Lower lobe of right lung (tissue), 2 donors: Measurements from ENCODE around the gene PLCD3. TPM values are rescaled to one million over a fixed set of nuclear protein-coding genes. Genes with fewer than 3 reads are reported as not detected.
"Not testable (repeated sequence)": the region's sequence is repeated elsewhere in the genome, so short reads cannot be mapped to it uniquely, and the experiment has no call there.

Source experiments
- ATAC-seq, 2 donors: fragments of 200-7000 bp; cut with Tn5 transposase; one replicate each; pipeline ENCODE4 v1.9.1; 2020 to 2022; ENCODE audit warnings: mild to moderate bottlenecking in 2 of 2, moderate library complexity in 2 of 2
- DNase-seq: peaks from one replicate; pipeline ENCODE4 v3.0.0-alpha.2; 2020
- H3K27ac ChIP-seq: fragments of 200-600 bp; one replicate; pipeline ENCODE4 v1.8.0; 2022
- H3K27me3 ChIP-seq: fragments of 200-600 bp; one replicate; pipeline ENCODE4 v1.8.0; 2022; ENCODE audit warnings: low read depth
- H3K36me3 ChIP-seq: fragments of 200-600 bp; one replicate; pipeline ENCODE4 v1.8.0; 2022; ENCODE audit warnings: mild to moderate bottlenecking
- H3K4me1 ChIP-seq: fragments of 200-600 bp; one replicate; pipeline ENCODE4 v1.8.0; 2022
- H3K4me3 ChIP-seq: fragments of 200-600 bp; one replicate; pipeline ENCODE4 v1.8.0; 2022; ENCODE audit warnings: mild to moderate bottlenecking
- H3K9me3 ChIP-seq: fragments of 200-600 bp; one replicate; pipeline ENCODE4 v1.8.0; 2022
- CTCF ChIP-seq: fragments of 200-600 bp; IDR thresholded peaks from one replicate; pipeline ENCODE4 v1.8.0; 2022; ENCODE audit warnings: antibody characterized with exemption, mild to moderate bottlenecking
- intact Hi-C: fragments of 100-400 bp; cut with DNase I; formaldehyde crosslinking; loops from one replicate; pipeline ENCODE4 v1.11.0; 2022
- total RNA-seq: library from RNA; stranded (reverse); fragmentation: NEBNext Ultra II Directional; extraction: Animal tissue kit (Norgen Biotek cat#: 25700); gene quantifications from one replicate; pipeline ENCODE4 v1.2.1, GENCODE V29; 2021
- donor health status: DM: no; HTN: yes; CAD: no; lungs with severe emphysema.

PLCD3 gene
- total RNA-seq, 1 donor from 2014 or later = 38.3 TPM

- no peak for TF ChIP-seq CTCF
- Histone ChIP-seq H3K27me3 (no peaks in the 10 kb centered on the region), H3K36me3 (no peaks in the 10 kb centered on the region), H3K4me3 (no peak overlapping the region), H3K9me3 (no peaks in the 10 kb centered on the region), H3K4me1 (peaks cover 72% of the 10 kb centered on the region), H3K27ac (peak overlapping the region; percentile 47)
- no peak for ATAC-seq
- no peak for DNase-seq
- intact Hi-C loops = no loop called here
Observed at GRCh38 chr17:45127207-45127547, 5.1 kb downstream of the PLCD3 start.

- no peak for ATAC-seq
- peaks cover 57% of the 10 kb centered on the region for H3K4me1 ChIP-seq
- DNase-seq = no peak
- no peak for TF ChIP-seq CTCF
- intact Hi-C loops = no loop called here
- H3K4me3 ChIP-seq = no peak overlapping the region
- peaks cover 3% of the 10 kb centered on the region for H3K36me3 ChIP-seq
- H3K27ac ChIP-seq = no peak overlapping the region
- no peaks in the 10 kb centered on the region for H3K9me3 ChIP-seq
- no peaks in the 10 kb centered on the region for H3K27me3 ChIP-seq
Observed at GRCh38 chr17:45125509-45125908, 6.8 kb downstream of the PLCD3 start.

GRCh38 chr17:45124797-45125122 lies 7.6 kb downstream of the PLCD3 start:
- intact Hi-C loops, ATAC-seq: not testable (repeated sequence)

GRCh38 chr17:45123930-45124796 lies 8.2 kb downstream of the PLCD3 start:
- no peak overlapping the region for H3K4me3 ChIP-seq

More at GRCh38 chr17:45124797-45125122, 7.6 kb downstream of the PLCD3 start:
- peaks cover 10% of the 10 kb centered on the region for H3K36me3 ChIP-seq
- not testable (repeated sequence) for H3K4me3 ChIP-seq, DNase-seq, H3K27me3 ChIP-seq, H3K9me3 ChIP-seq
- peak overlapping the region; percentile 44 for H3K27ac ChIP-seq
- H3K4me1 ChIP-seq = peaks cover 55% of the 10 kb centered on the region

GRCh38 chr17:45123076-45123770 lies 9.1 kb downstream of the PLCD3 start:
- ATAC-seq = no peak
- H3K9me3 ChIP-seq = no peaks in the 10 kb centered on the region
- peaks cover 13% of the 10 kb centered on the region for H3K36me3 ChIP-seq
- H3K27ac ChIP-seq = peak overlapping the region; percentile 44
- no peak overlapping the region for H3K4me3 ChIP-seq
- DNase-seq = no peak
- no peaks in the 10 kb centered on the region for H3K27me3 ChIP-seq
- peaks cover 41% of the 10 kb centered on the region for H3K4me1 ChIP-seq
- no peak for TF ChIP-seq CTCF
- intact Hi-C loops = no loop called here

More at GRCh38 chr17:45123930-45124796, 8.2 kb downstream of the PLCD3 start:
- Histone ChIP-seq H3K27me3 (no peaks in the 10 kb centered on the region), H3K4me1 (peaks cover 51% of the 10 kb centered on the region), H3K9me3 (no peaks in the 10 kb centered on the region), H3K27ac (peak overlapping the region; percentile 44), H3K36me3 (peaks cover 13% of the 10 kb centered on the region)
- intact Hi-C loops = no loop called here
- no peak for TF ChIP-seq CTCF
- ATAC-seq = peak; percentile 66
- DNase-seq = no peak

- TF ChIP-seq CTCF = no peak
- intact Hi-C loops = no loop called here
Observed at GRCh38 chr17:45121055-45121454, 11.3 kb downstream of the PLCD3 start.

More at GRCh38 chr17:45121055-45121454, 11.3 kb downstream of the PLCD3 start:
- peaks cover 18% of the 10 kb centered on the region for H3K36me3 ChIP-seq
- peaks cover 28% of the 10 kb centered on the region for H3K4me1 ChIP-seq
- DNase-seq = no peak
- no peak overlapping the region for H3K27ac ChIP-seq
- no peak for ATAC-seq
- no peak overlapping the region for H3K4me3 ChIP-seq
- no peaks in the 10 kb centered on the region for H3K9me3 ChIP-seq
- H3K27me3 ChIP-seq = no peaks in the 10 kb centered on the region
